DND-41 (cell line): ENCODE results near the gene TP53AIP1.

Experiments used
- ATAC-seq: fragments of 200-7000 bp; cut with Tn5 transposase; 3 replicates; pipeline ENCODE4 v1.9.1; 2021; ENCODE audit warnings: low read depth; ENCODE audit not compliant: insufficient read depth
- DNase-seq: peaks from one replicate; pipeline ENCODE4 v3.0.0-alpha.2; 2020
- H2AFZ ChIP-seq: 2 replicates; pipeline ENCODE4 v1.6.0; 2012; ENCODE audit warnings: low read depth, low read length
- H3K27ac ChIP-seq: 2 replicates; pipeline ENCODE4 v1.5.1; 2012; ENCODE audit warnings: low read length, inconsistent platforms
- H3K27me3 ChIP-seq: fragments of 200-600 bp; sonication (generic); 2 replicates; pipeline ENCODE4 v1.6.0; 2012; ENCODE audit warnings: low read length, mild to moderate bottlenecking, inconsistent platforms; ENCODE audit not compliant: insufficient read depth, poor library complexity
- H3K36me3 ChIP-seq: 2 replicates; pipeline ENCODE4 v1.5.1; 2012; ENCODE audit warnings: low read length, inconsistent platforms; ENCODE audit not compliant: insufficient read depth
- H3K4me1 ChIP-seq: 2 replicates; pipeline ENCODE4 v1.5.1; 2012; ENCODE audit warnings: mild to moderate bottlenecking, low read length; ENCODE audit not compliant: insufficient read depth
- H3K4me2 ChIP-seq: 2 replicates; pipeline ENCODE4 v1.6.0; 2012; ENCODE audit warnings: mild to moderate bottlenecking, moderate library complexity, low read length, inconsistent platforms; ENCODE audit not compliant: insufficient read depth
- H3K4me3 ChIP-seq, 2 experiments: fragments of 200-600 bp in 1 of 2; shearing (Covaris generic) in 1 of 2; 2 replicates each; pipeline ENCODE4 v1.5.1; 2012 to 2016; ENCODE audit warnings: inconsistent platforms in 2 of 2, low read length in 2 of 2, mild to moderate bottlenecking in 2 of 2, low read depth in 1 of 2, moderate library complexity in 1 of 2
- H3K79me2 ChIP-seq: 2 replicates; pipeline ENCODE4 v1.6.0; 2012; ENCODE audit warnings: low read length, inconsistent platforms; ENCODE audit not compliant: insufficient read depth
- H3K9ac ChIP-seq: 2 replicates; pipeline ENCODE4 v1.6.0; 2012; ENCODE audit warnings: low read depth, mild to moderate bottlenecking, inconsistent platforms, low read length, moderate library complexity
- H3K9me3 ChIP-seq: 2 replicates; pipeline ENCODE4 v1.5.1; 2012; ENCODE audit warnings: low read length, moderate library complexity, mild to moderate bottlenecking, inconsistent platforms; ENCODE audit not compliant: insufficient read depth, severe bottlenecking
- H4K20me1 ChIP-seq: 2 replicates; pipeline ENCODE4 v1.6.0; 2012; ENCODE audit warnings: low read length; ENCODE audit not compliant: insufficient read depth
- CTCF ChIP-seq: IDR thresholded peaks from 2 replicates; pipeline ENCODE4 v1.5.1; 2012; ENCODE audit warnings: borderline replicate concordance, low read length, moderate library complexity, mild to moderate bottlenecking; ENCODE audit not compliant: poor library complexity, severe bottlenecking; ENCODE audit errors: extremely low read depth
- EZH2 ChIP-seq: IDR thresholded peaks from 3 replicates; pipeline ENCODE4 v1.6.1; 2012; ENCODE audit warnings: borderline replicate concordance, low read depth, mild to moderate bottlenecking, moderate library complexity, low read length, inconsistent platforms; ENCODE audit not compliant: severe bottlenecking

TP53AIP1 gene

GRCh38 chr11:128940156-128940555 is 2.5 kb downstream of the TP53AIP1 start:
- DNase-seq (no peak), ATAC-seq (no peak)
- no peak overlapping the region for H3K9ac ChIP-seq
- no peaks in the 10 kb centered on the region for H3K79me2 ChIP-seq
- H3K27me3 ChIP-seq = no peaks in the 10 kb centered on the region
- no peaks in the 10 kb centered on the region for H3K36me3 ChIP-seq
- TF ChIP-seq EZH2 (no peak), CTCF (no peak)
- no peak overlapping the region for H2AFZ ChIP-seq
- no peak overlapping the region for H3K27ac ChIP-seq
- H3K4me2 ChIP-seq = no peak overlapping the region
- no peaks in the 10 kb centered on the region for H3K9me3 ChIP-seq
- H3K4me3 ChIP-seq = no peak overlapping the region
- H4K20me1 ChIP-seq = no peaks in the 10 kb centered on the region
- no peaks in the 10 kb centered on the region for H3K4me1 ChIP-seq

- no peak overlapping the region for H2AFZ ChIP-seq
- no peak overlapping the region for H3K4me2 ChIP-seq
- no peak overlapping the region for H3K9ac ChIP-seq
- ATAC-seq (no peak), DNase-seq (no peak)
- H3K4me3 ChIP-seq = no peak overlapping the region
- no peaks in the 10 kb centered on the region for H3K36me3 ChIP-seq
- no peaks in the 10 kb centered on the region for H4K20me1 ChIP-seq
- no peaks in the 10 kb centered on the region for H3K79me2 ChIP-seq
- H3K27ac ChIP-seq = no peak overlapping the region
- H3K4me1 ChIP-seq = no peaks in the 10 kb centered on the region
- TF ChIP-seq EZH2 = no peak
- TF ChIP-seq CTCF = no peak
- no peaks in the 10 kb centered on the region for H3K27me3 ChIP-seq
- no peaks in the 10 kb centered on the region for H3K9me3 ChIP-seq
Observed at GRCh38 chr11:128939591-128939990, 3.1 kb downstream of the TP53AIP1 start.

- no peaks in the 10 kb centered on the region for H3K79me2 ChIP-seq
- TF ChIP-seq CTCF (no peak), EZH2 (no peak)
- no peak overlapping the region for H2AFZ ChIP-seq
- H3K27ac ChIP-seq = no peak overlapping the region
- no peak overlapping the region for H3K4me2 ChIP-seq
- H3K36me3 ChIP-seq = no peaks in the 10 kb centered on the region
- H3K27me3 ChIP-seq = no peaks in the 10 kb centered on the region
- no peak overlapping the region for H3K4me3 ChIP-seq
- DNase-seq = no peak
- no peaks in the 10 kb centered on the region for H4K20me1 ChIP-seq
- H3K4me1 ChIP-seq = no peaks in the 10 kb centered on the region
- H3K9me3 ChIP-seq = no peaks in the 10 kb centered on the region
- no peak for ATAC-seq
- no peak overlapping the region for H3K9ac ChIP-seq
Observed at GRCh38 chr11:128938156-128938885, 4.3 kb downstream of the TP53AIP1 start.

GRCh38 chr11:128937480-128937879 is 5.2 kb downstream of the TP53AIP1 start:
- DNase-seq = no peak
- no peak for TF ChIP-seq EZH2
- no peak for TF ChIP-seq CTCF
- H3K4me3 ChIP-seq = no peak overlapping the region
- no peak overlapping the region for H3K9ac ChIP-seq
- H3K4me2 ChIP-seq = no peak overlapping the region
- no peaks in the 10 kb centered on the region for H3K4me1 ChIP-seq
- no peaks in the 10 kb centered on the region for H3K27me3 ChIP-seq
- H4K20me1 ChIP-seq = no peaks in the 10 kb centered on the region
- no peaks in the 10 kb centered on the region for H3K79me2 ChIP-seq
- H3K9me3 ChIP-seq = no peaks in the 10 kb centered on the region
- H3K27ac ChIP-seq = no peak overlapping the region
- no peak for ATAC-seq
- H3K36me3 ChIP-seq = no peaks in the 10 kb centered on the region
- H2AFZ ChIP-seq = no peak overlapping the region
